Esophagus squamous epithelium (tissue), 5 donors: ENCODE data around the gene TMIGD3. TPM values are rescaled to one million over a fixed set of nuclear protein-coding genes. Genes with fewer than 3 reads are reported as not detected.

Experiments used
- DNase-seq: peaks from one replicate; lab custom pipeline; 2025; lab: John Stamatoyannopoulos, UW
- H3K27ac ChIP-seq, 4 donors: fragments of 200-600 bp; sonication (generic); one replicate each; pipeline ENCODE4 v1.5.1; 2016 to 2019; ENCODE audit warnings: mild to moderate bottlenecking in 1 of 4
- H3K27me3 ChIP-seq, 4 donors: fragments of 200-600 bp; sonication (generic); 1 replicate in 3 of 4; 2 replicates in 1 of 4; pipeline versions ENCODE4 v1.5.1 to v1.6.0; 2017 to 2021; ENCODE audit warnings: antibody characterized with exemption in 1 of 4
- H3K36me3 ChIP-seq, 3 donors: fragments of 200-600 bp; sonication (generic); one replicate each; pipeline ENCODE4 v1.5.1; 2016 to 2019
- H3K4me1 ChIP-seq, 3 donors: fragments of 200-600 bp; sonication (generic); one replicate each; pipeline ENCODE4 v1.5.1; 2017 to 2019
- H3K4me3 ChIP-seq, 4 donors: fragments of 200-600 bp; sonication (generic); 1 replicate in 3 of 4; 2 replicates in 1 of 4; pipeline ENCODE4 v1.5.1; 2016 to 2019; ENCODE audit warnings: mild to moderate bottlenecking in 2 of 4, moderate library complexity in 1 of 4
- H3K9me3 ChIP-seq, 3 donors: fragments of 200-600 bp; sonication (generic); one replicate each; pipeline ENCODE4 v1.5.1; 2016 to 2019
- CTCF ChIP-seq, 6 experiments: fragments of 450-650 bp in 4 of 6; fragments of 200-600 bp in 2 of 6; sonication (generic) in 2 of 6; IDR thresholded peaks; one replicate each; pipeline ENCODE4 v1.5.1; 2016 to 2019; ENCODE audit warnings: antibody characterized with exemption in 6 of 6, mild to moderate bottlenecking in 4 of 6, moderate library complexity in 4 of 6
- POLR2A ChIP-seq, 4 donors: fragments of 450-650 bp; IDR thresholded peaks; one replicate each; pipeline ENCODE4 v1.6.1; 2017; ENCODE audit warnings: antibody characterized with exemption in 4 of 4, mild to moderate bottlenecking in 4 of 4, moderate library complexity in 3 of 4
- WGBS, 2 donors: methylation state at CpG; one replicate each; pipeline ENCODE4 v1.1.5; 2018; 5-methylcytosine and 5-hydroxymethylcytosine counted together
- intact Hi-C: fragments of 100-400 bp; cut with DNase I; formaldehyde crosslinking; loops from one replicate; pipeline ENCODE4 v1.15.0; 2022
- total RNA-seq, 4 donors: library from RNA; depleted of rRNA; stranded (reverse); fragments of >200 nt; gene quantifications; one replicate each; pipeline ENCODE4 v1.1.0, GENCODE V29; 2016
- donor health status: DM: yes; HTN: yes; CAD: no.

Gene TMIGD3
- total RNA-seq, 4 donors from 2014 or later: 2.9 to 3.2 TPM; not detected in 2

GRCh38 chr1:111449703-111450017, 53.8 kb downstream of the TMIGD3 start:
- Histone ChIP-seq H3K4me3 (peak overlapping the region; percentile 84 to 96 (median 92)), H3K4me1 (peaks cover 16 to 79% (median 40%) of the 10 kb centered on the region in 3 donors), H3K9me3 (no peaks in the 10 kb centered on the region), H3K27me3 (no peaks in the 10 kb centered on the region), H3K36me3 (peaks cover 3 to 46% (median 3%) of the 10 kb centered on the region in 3 donors), H3K27ac (peak overlapping the region; percentile 86 to 95 (median 92))
- 1% methylated on average over 8 of the region's 8 CpGs for WGBS, 2 donors
- intact Hi-C loops: no loop called here
- DNase-seq: no peak
- no peak for TF ChIP-seq CTCF (IDR thresholded peaks at IDR 0.05)
- no peak for TF ChIP-seq POLR2A (IDR thresholded peaks at IDR 0.05)

GRCh38 chr1:111448918-111449702, 54.3 kb downstream of the TMIGD3 start, which contains the start of the genes ATP5PB and WDR77:
ATP5PB (plus strand) TSS chr1:111449464; CDS start chr1:111449542, 78 bp downstream.
WDR77 (minus strand) TSS chr1:111449256; CDS start chr1:111449169, 87 bp downstream.
- Histone ChIP-seq H3K27me3 (no peaks in the 10 kb centered on the region), H3K27ac (peak within 1 kb of the TSS; percentile 90 to 95 (median 92)), H3K4me3 (peak within 1 kb of the TSS; percentile 84 to 96 (median 92)), H3K36me3 (peaks cover 3 to 46% (median 5%) of the 10 kb centered on the region in 3 donors), H3K9me3 (no peaks in the 10 kb centered on the region), H3K4me1 (peaks cover 14 to 74% (median 35%) of the 10 kb centered on the region in 3 donors)
- TF ChIP-seq POLR2A (IDR thresholded peaks at IDR 0.05) (peak in 1 of 4 donors; percentile 43), CTCF (IDR thresholded peaks at IDR 0.05) (peak in 1 of 6 experiments; percentile 7)
- intact Hi-C loops: no loop called here
- WGBS, 2 donors: 0 to 2% methylated on average over 11 to 31 of the region's 54 CpGs
- DNase-seq: peak; percentile 83

GRCh38 chr1:111448482-111448917, 54.9 kb downstream of the TMIGD3 start:
- intact Hi-C loops: no loop called here
- WGBS, 2 donors: 0% methylated on average over 4 to 5 of the region's 25 CpGs
- no peaks in the 10 kb centered on the region for H3K9me3 ChIP-seq
- no peak for DNase-seq
- no peaks in the 10 kb centered on the region for H3K27me3 ChIP-seq
- H3K4me3 ChIP-seq: peak overlapping the region; percentile 84 to 96 (median 92)
- TF ChIP-seq CTCF (IDR thresholded peaks at IDR 0.05) (no peak), POLR2A (IDR thresholded peaks at IDR 0.05) (no peak)
- peaks cover 14 to 68% (median 35%) of the 10 kb centered on the region in 3 donors for H3K4me1 ChIP-seq
- peaks cover 3 to 46% (median 11%) of the 10 kb centered on the region in 3 donors for H3K36me3 ChIP-seq
- peak overlapping the region; percentile 90 to 95 (median 92) for H3K27ac ChIP-seq

- TF ChIP-seq CTCF (IDR thresholded peaks at IDR 0.05): no peak
- H3K27me3 ChIP-seq: no peaks in the 10 kb centered on the region
- DNase-seq: no peak
- peak overlapping the region; percentile 21 to 95 (median 92) for H3K27ac ChIP-seq
- H3K4me1 ChIP-seq: peaks cover 14 to 56% (median 29%) of the 10 kb centered on the region in 3 donors
- WGBS, 2 donors: 32 to 44% methylated on average over 4 of the region's 4 CpGs
- intact Hi-C loops: no loop called here
- H3K36me3 ChIP-seq: peaks cover 7 to 56% (median 24%) of the 10 kb centered on the region in 3 donors
- no peaks in the 10 kb centered on the region for H3K9me3 ChIP-seq
- H3K4me3 ChIP-seq: peak overlapping the region in 3 of 4 donors; percentile 84 to 96 (median 92)
These were observed 56.2 kb downstream of the TMIGD3 start for GRCh38 chr1:111446967-111447892.
